Activated naive CD8-positive, alpha-beta T cell treated with anti-CD3 and anti-CD28 coated beads, Interleukin-2, amount 10 ng/mL, durations not matched to agents 7 days and 5 days (primary cell): ENCODE data around the gene PDE10A. TPM values are rescaled to one million over a fixed set of nuclear protein-coding genes. Genes with fewer than 3 reads are reported as not detected.
"Not testable (repeated sequence)": the region's sequence is repeated elsewhere in the genome, so short reads cannot be mapped to it uniquely, and the experiment has no call there.

Experiments used
- ATAC-seq: fragments of 150-1000 bp; cut with Tn5 transposase; one replicate; pipeline ENCODE4 v1.10.0; 2021; ENCODE audit warnings: low read depth, moderate library complexity
- POLR2A ChIA-PET: fragments of 350-600 bp; sonication (Branson Sonifier 250); formaldehyde crosslinking; loops from one replicate; lab custom pipeline; 2021; ENCODE audit warnings: antibody characterized with exemption; lab: Charles Lee
- DNase-seq: peaks from one replicate; pipeline ENCODE4 v3.0.0; 2021
- H3K27ac Mint-ChIP-seq: one replicate; pipeline ENCODE4 v1.8.0; 2022; ENCODE audit warnings: mild to moderate bottlenecking, mixed read lengths
- H3K27me3 Mint-ChIP-seq: one replicate; pipeline ENCODE4 v1.8.0; 2022; ENCODE audit warnings: mild to moderate bottlenecking, moderate library complexity, mixed read lengths
- H3K36me3 Mint-ChIP-seq: one replicate; pipeline ENCODE4 v1.8.0; 2021; ENCODE audit warnings: mild to moderate bottlenecking, mixed read lengths
- H3K4me1 Mint-ChIP-seq: one replicate; pipeline ENCODE4 v1.8.0; 2021; ENCODE audit warnings: mixed read lengths
- H3K4me3 Mint-ChIP-seq: one replicate; pipeline ENCODE4 v1.8.0; 2022; ENCODE audit warnings: mild to moderate bottlenecking, moderate library complexity, mixed read lengths
- H3K9me3 Mint-ChIP-seq: one replicate; pipeline ENCODE4 v1.8.0; 2021; ENCODE audit warnings: mixed read lengths
- total RNA-seq, 2 experiments: library from RNA; stranded (reverse); gene quantifications; one replicate each; pipeline ENCODE4 v1.2.3, GENCODE V29; 2021

PDE10A gene
- total RNA-seq, 2 experiments from 2014 or later: not detected

DNA sequence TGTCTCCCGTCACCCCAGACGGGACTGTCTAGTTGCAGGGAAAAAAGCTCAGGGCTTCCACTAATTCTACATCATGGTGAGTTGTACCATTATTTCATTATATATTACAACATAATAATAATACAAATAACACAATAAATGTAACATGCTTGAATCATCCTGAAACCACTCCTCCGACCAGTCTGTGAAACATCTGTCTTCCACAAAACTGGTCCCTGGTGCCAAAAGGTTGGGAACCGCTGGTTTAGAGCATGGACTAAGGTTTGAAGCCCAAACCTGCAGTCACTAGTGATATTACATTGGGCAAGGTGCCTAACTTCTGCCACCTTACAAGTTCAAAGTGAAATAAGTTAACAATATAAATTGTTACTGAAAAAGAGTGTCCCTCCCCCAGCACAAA is 175.7 kb downstream of the PDE10A start:
- ATAC-seq (no peak), DNase-seq (no peak)
- Mint-ChIP-seq H3K4me1 (no peaks in the 10 kb centered on the region), H3K9me3 (no peaks in the 10 kb centered on the region), H3K36me3 (no peaks in the 10 kb centered on the region), H3K4me3 (no peak overlapping the region), H3K27me3 (no peaks in the 10 kb centered on the region), H3K27ac (no peak overlapping the region)
- POLR2A ChIA-PET: no interaction called here

DNA sequence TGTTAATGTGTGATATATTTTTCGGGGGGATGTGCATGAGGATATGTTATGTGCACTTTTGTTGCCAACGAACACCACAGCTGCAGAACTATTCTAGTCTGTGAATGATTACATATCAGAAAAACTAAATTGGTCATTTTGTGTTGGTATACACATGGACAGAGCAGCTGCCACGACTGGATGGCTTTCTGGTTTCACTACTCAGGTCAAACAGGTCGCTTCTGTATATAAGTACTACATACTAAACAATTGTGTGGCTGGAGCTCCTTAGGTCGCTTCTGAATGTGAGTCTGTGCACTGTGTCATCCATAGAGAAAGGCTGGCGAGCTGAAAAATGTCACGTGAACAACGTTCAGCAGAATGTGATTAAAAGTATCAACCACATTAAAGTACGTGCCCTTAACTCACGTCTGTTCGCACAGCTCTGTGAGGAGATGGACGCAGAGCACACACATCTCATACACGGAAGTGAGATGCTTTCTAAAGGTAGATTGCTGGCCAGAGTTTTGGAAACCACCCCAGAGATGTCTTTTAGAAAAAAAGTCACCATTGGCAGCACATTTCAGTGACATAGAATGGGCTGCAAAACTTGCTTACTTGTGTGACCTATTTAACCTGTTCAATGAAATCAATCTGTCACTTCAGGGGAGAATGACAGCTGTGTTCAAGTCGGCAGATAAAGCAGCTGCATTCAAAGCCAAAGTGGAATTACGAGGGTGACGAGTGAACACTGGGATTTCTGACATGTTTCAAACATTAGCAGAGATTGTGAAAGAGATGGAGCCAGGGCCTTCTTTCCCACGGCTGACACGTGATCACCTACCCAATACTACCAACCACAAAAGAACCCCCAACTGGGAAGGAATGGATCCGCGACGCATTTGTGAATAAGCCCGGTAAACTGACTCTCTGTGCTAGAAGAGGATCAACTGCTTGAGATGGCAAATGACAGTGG is 176.6 kb downstream of the PDE10A start:
- POLR2A ChIA-PET: no interaction called here
- ATAC-seq: no peak
- H3K9me3 Mint-ChIP-seq: no peaks in the 10 kb centered on the region
- H3K4me3 Mint-ChIP-seq: no peak overlapping the region
- H3K4me1 Mint-ChIP-seq: no peaks in the 10 kb centered on the region
- no peaks in the 10 kb centered on the region for H3K36me3 Mint-ChIP-seq
- no peak for DNase-seq
- H3K27me3 Mint-ChIP-seq: no peaks in the 10 kb centered on the region
- no peak overlapping the region for H3K27ac Mint-ChIP-seq

DNA sequence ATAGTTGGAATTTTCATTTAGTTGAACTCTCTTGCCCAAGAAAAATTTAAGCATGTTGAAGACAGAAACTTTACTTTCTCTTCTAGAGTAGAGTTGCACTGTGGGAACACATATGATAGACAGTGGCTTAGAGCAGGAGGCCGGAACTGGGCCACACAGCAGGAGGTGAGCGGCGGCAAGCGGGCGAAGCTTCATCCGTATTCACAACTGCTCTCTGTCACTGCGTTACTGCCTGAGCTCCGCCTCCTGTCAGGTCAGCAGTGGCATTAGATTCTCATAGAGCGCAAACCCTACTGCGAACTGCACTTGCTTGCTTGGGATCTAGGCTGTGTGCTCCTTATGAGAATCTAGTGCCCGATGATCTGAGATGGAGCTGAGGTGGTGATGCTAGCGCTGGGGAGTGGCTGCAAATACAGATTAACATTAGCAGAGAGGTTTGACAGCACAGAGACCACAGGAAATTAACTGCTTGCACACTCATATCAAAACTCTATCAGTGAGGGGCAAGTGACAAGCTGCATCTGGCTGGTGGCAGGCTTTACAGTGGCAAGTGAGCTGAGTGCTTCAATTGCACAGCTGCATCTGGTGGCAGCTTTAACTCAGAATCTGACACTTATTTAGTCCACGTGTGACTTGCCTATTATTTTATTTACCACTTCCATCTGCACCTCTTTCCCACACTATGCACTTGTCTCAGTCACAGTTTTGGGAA is 178.7 kb downstream of the PDE10A start:
- no peaks in the 10 kb centered on the region for H3K4me1 Mint-ChIP-seq
- no peak overlapping the region for H3K4me3 Mint-ChIP-seq
- no peaks in the 10 kb centered on the region for H3K36me3 Mint-ChIP-seq
- H3K9me3 Mint-ChIP-seq: no peaks in the 10 kb centered on the region
- H3K27me3 Mint-ChIP-seq: no peaks in the 10 kb centered on the region
- POLR2A ChIA-PET: no interaction called here
- DNase-seq (no peak), ATAC-seq (no peak)
- no peak overlapping the region for H3K27ac Mint-ChIP-seq

DNA sequence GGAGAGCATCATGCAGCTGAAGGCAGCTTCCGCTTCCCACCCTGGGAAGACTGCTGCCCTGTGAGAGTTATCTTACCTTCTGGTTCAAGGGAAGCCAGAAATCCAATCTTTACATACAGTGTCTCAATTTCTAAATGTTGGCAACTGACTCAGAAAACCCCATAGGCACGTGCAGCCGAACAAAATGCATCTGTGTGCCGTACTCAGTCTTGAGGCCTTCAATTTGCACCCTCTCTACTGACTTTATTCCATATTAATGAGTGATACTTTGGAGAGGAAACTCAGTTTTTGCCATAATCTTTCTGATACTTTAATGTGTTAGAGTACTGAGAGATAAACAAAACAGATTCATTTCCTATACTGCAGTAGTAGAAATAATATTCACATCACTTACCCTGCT is 181.1 kb downstream of the PDE10A start:
- POLR2A ChIA-PET: no interaction called here
- Mint-ChIP-seq H3K4me3 (no peak overlapping the region), H3K9me3 (no peaks in the 10 kb centered on the region), H3K27me3 (no peaks in the 10 kb centered on the region), H3K36me3 (no peaks in the 10 kb centered on the region), H3K27ac (no peak overlapping the region), H3K4me1 (no peaks in the 10 kb centered on the region)
- no peak for ATAC-seq
- no peak for DNase-seq

DNA sequence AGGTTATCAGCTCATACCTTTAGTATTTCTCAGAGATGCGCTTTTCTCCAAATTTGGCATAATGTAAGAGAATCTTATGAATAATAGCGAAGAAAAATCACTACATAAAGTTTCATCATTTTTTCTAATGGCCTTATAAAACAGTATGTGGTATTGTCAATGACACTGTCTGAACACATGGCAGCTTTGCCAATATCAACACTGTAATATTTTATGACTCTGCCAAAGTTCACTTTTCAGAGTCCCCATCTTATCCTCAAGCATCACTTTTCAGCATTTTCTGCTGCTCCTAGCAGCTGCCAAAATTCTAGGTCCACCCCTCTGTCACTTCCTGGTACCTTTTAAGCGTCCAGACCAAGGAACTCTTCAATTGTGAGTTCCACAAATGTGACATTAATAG is 182.1 kb downstream of the PDE10A start:
- no peaks in the 10 kb centered on the region for H3K9me3 Mint-ChIP-seq
- ATAC-seq (no peak), DNase-seq (no peak)
- H3K27me3 Mint-ChIP-seq: no peaks in the 10 kb centered on the region
- no peaks in the 10 kb centered on the region for H3K36me3 Mint-ChIP-seq
- H3K4me3 Mint-ChIP-seq: no peak overlapping the region
- H3K27ac Mint-ChIP-seq: no peak overlapping the region
- no peaks in the 10 kb centered on the region for H3K4me1 Mint-ChIP-seq
- POLR2A ChIA-PET: no interaction called here

DNA sequence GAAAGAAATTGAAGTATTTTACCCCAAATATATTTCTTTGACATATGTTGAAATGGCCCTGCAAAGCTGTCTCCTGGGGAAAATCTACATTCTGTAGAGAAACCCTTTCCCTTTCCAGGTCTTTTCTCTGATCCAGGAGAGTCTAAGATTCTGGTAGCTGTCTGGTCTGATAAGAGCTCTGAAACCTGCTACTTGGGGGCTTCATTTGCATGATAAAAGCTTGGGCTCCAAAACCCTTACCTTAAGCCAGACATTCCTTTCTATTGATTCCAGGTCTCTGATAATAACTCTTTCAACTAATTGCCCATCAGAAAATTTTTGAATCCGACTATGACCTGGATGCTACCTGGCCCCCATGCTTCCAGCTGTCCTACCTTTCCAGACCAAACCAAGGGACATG is 184.5 kb downstream of the PDE10A start:
- H3K36me3 Mint-ChIP-seq: no peaks in the 10 kb centered on the region
- no peak overlapping the region for H3K4me3 Mint-ChIP-seq
- no peak for ATAC-seq

DNA sequence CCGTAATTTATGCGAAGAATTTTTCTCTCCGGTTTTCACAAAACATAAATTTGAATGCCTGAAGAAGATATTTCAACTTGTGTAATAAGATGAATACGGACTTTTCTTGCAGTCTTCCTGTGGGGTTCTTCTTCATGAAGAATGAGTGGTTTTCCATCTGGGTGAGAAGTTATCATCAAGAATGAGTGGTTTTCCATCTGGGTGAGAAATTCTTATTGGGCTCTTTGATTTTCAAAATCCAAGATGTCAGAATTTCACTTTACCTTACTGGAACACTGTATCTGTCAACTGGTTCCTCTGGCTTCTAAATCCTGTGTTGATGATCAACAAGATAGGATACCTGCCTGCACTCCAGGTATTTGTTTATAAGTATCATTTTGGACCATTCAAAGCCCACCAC is 193.6 kb downstream of the PDE10A start:
- H3K36me3 Mint-ChIP-seq: peaks cover 1% of the 10 kb centered on the region

More for the DNA sequence above, 184.5 kb downstream of the PDE10A start:
- Mint-ChIP-seq H3K4me1 (no peaks in the 10 kb centered on the region), H3K9me3 (no peaks in the 10 kb centered on the region), H3K27ac (no peak overlapping the region), H3K27me3 (no peaks in the 10 kb centered on the region)
- POLR2A ChIA-PET: no interaction called here
- DNase-seq: no peak

DNA sequence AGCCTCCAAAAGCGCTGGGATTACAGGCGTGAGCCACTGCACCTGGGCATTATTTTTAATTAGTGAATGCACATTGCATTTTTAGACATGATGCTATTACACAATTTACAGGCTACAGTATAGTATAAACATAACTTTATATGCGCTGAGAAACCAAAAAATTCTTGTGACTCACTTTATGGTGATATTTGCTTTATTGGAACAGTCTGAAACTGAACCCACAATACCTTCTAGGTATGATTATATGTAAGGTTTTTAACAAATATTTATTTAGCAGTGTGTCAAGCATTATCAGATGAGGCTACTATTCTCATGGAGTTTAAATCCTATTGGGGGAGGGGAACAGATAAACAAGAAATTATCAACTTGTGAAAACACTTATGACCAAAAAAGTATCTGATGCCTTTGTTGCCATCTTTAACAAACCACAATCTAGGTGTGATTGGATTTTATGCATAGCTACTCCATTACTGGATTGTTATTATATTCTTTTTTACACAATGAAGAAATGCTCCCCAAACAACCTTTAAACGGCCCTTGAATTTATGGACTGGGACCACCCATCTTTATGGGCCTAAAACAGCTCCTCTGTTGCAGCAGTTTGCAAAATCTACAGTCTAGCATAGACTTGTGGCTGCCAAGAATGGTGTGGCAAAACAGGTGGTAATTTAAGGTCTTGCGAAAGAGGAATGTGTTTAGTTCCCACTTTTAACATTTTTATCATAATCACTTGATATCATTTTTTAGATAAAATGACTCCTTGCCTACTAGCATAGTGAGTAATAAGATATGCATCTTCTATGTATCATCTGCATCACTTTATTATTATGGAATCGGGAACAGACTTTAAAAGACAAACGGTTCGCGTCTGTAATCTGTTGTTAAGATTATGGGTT is 194.5 kb downstream of the PDE10A start:
- no peaks in the 10 kb centered on the region for H3K4me1 Mint-ChIP-seq
- no peak overlapping the region for H3K27ac Mint-ChIP-seq

More for the DNA sequence above, 193.6 kb downstream of the PDE10A start:
- H3K4me3 Mint-ChIP-seq: no peak overlapping the region
- no peak for ATAC-seq
- H3K27me3 Mint-ChIP-seq: no peaks in the 10 kb centered on the region
- H3K27ac Mint-ChIP-seq: no peak overlapping the region
- peaks cover 1% of the 10 kb centered on the region for H3K9me3 Mint-ChIP-seq
- no peak for DNase-seq
- no peaks in the 10 kb centered on the region for H3K4me1 Mint-ChIP-seq
- POLR2A ChIA-PET: no interaction called here

DNA sequence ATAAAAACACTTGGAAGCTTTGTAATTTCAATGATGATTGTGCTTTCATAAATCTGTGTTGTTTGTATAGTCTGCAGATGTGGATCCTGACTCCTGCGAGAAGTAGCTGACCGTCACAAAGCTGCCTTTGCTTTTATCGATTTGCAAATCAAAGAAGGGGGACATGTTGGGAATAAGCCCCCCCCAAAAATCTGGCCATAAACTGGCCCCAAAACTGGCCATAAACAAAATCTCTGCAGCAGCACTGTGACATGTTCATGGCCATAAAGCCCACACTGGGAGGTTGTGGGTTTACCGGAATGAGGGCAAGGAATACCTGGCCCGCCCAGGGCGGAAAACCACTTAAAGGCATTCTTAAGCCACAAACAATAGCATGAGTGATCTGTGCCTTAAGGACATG is 199.5 kb downstream of the PDE10A start:
- POLR2A ChIA-PET, H3K27ac Mint-ChIP-seq, ATAC-seq, DNase-seq, H3K36me3 Mint-ChIP-seq, H3K9me3 Mint-ChIP-seq, H3K4me3 Mint-ChIP-seq, H3K27me3 Mint-ChIP-seq, H3K4me1 Mint-ChIP-seq: not testable (repeated sequence)

More for the DNA sequence above, 194.5 kb downstream of the PDE10A start:
- DNase-seq (no peak), ATAC-seq (no peak)
- no peaks in the 10 kb centered on the region for H3K27me3 Mint-ChIP-seq
- POLR2A ChIA-PET: no interaction called here
- peaks cover 1% of the 10 kb centered on the region for H3K36me3 Mint-ChIP-seq
- H3K4me3 Mint-ChIP-seq: no peak overlapping the region
- H3K9me3 Mint-ChIP-seq: peaks cover 3% of the 10 kb centered on the region

DNA sequence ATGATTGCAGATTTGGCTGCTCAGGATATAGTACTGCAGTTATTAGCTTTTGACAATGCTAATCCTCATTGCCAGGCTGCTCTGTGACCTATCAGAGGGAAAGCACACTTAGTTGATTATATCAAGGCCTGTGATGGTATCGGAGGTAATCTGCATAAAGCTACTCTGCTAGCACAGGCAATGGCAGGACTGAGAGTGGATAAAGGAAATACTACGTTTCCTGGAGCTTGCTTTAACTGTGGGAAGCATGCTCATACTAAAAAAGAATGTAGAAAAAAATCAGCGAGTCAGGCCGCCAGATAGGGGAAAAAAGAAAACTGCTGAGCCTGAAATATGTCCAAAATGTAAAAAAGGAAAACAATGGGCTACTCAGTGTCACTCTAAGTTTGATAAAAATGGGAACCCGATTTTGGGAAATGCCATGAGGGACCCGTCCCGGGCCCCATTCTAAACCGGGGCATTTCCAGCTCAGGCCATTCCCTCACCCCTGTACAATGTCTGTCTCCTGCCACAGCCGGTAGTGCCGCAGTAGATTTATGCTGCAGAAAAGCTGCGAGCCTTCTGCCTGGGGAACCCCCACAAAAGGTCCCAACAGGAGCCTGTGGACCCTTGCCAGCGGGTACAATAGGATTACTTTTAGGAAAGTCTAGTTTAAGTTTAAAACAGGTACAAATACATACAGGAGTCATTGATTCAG is 203.3 kb downstream of the PDE10A start:
- ATAC-seq, H3K4me3 Mint-ChIP-seq, H3K36me3 Mint-ChIP-seq, H3K9me3 Mint-ChIP-seq, H3K4me1 Mint-ChIP-seq, POLR2A ChIA-PET, H3K27me3 Mint-ChIP-seq, H3K27ac Mint-ChIP-seq, DNase-seq: not testable (repeated sequence)

DNA sequence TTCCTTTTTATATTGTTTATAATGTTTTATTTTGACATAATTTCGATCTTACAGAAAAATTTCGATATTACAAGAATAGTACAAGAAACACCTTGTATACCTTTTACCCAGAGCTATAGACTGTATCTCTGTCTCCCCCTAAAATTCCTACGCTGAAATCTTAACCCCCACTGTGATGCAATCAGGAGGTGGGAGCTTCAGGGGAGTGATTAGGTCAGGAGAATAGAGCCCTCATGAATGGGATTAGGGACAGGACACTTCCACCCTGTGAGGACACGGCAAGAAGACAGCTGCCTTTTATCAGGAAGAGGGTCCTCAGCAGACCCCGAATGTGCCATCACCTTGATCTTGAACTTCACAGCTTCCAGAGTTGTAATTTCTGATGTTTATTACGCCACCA is 204.9 kb downstream of the PDE10A start:
- H3K9me3 Mint-ChIP-seq: peaks cover 1% of the 10 kb centered on the region
- POLR2A ChIA-PET: no interaction called here
- no peak for ATAC-seq
- DNase-seq: no peak
- no peak overlapping the region for H3K4me3 Mint-ChIP-seq
- H3K27ac Mint-ChIP-seq: no peak overlapping the region
- no peaks in the 10 kb centered on the region for H3K36me3 Mint-ChIP-seq
- peaks cover 2% of the 10 kb centered on the region for H3K27me3 Mint-ChIP-seq
- no peaks in the 10 kb centered on the region for H3K4me1 Mint-ChIP-seq

DNA sequence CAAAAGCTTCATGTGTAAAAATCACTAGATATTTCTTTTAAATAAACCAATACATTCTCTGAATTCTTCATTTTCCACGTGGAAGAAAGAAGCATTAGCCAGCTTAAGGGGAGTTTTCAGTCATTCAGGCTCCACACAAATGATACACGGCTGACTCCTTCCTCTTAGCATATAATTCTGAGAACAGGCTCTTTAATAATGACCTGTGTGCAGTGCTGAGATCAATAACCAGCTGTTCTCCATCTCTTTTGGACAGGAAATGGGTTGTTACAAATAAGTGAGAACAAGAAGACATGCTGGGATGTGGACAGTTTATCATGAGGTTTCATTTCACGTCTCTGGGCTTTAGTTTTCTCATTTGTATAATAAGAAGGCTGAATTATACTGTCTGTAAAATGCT is 206.8 kb downstream of the PDE10A start:
- no peak for ATAC-seq
- POLR2A ChIA-PET: no interaction called here
- no peaks in the 10 kb centered on the region for H3K36me3 Mint-ChIP-seq
- H3K27me3 Mint-ChIP-seq: peaks cover 4% of the 10 kb centered on the region
- no peaks in the 10 kb centered on the region for H3K4me1 Mint-ChIP-seq
- no peak overlapping the region for H3K4me3 Mint-ChIP-seq
- no peak for DNase-seq
- H3K9me3 Mint-ChIP-seq: peaks cover 2% of the 10 kb centered on the region
- no peak overlapping the region for H3K27ac Mint-ChIP-seq

DNA sequence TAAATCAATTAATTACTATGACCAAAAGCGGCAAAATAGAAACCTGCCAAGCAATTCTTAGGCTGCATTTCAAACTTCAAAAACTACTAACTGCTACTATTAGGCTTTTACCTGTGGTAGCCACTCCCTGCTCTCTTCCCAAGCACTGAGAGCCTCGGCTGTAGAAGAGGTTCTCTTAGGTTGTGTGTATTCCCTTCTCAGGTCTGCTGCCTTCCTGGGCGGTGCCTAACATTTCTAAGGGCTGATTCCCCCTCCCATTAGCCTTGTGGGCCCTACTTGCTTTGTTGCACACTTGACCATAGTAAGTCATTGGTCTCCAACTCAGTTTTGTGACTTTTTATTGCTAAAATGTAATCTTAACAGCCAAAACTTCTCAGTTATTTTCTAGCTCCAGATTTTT is 207.6 kb downstream of the PDE10A start:
- Mint-ChIP-seq H3K27ac (no peak overlapping the region), H3K27me3 (peaks cover 4% of the 10 kb centered on the region), H3K36me3 (no peaks in the 10 kb centered on the region), H3K9me3 (peaks cover 2% of the 10 kb centered on the region), H3K4me1 (no peaks in the 10 kb centered on the region), H3K4me3 (no peak overlapping the region)
- ATAC-seq (no peak), DNase-seq (no peak)
- POLR2A ChIA-PET: no interaction called here
